ENCODE measurements around the gene DCAF6.
A peak's percentile ranks its signal among the peaks of the same experiment; 100 is the strongest.
"Not testable (repeated sequence)": the region's sequence is repeated elsewhere in the genome, so short reads cannot be mapped to it uniquely, and the experiment has no call there.

Gene DCAF6

DNA sequence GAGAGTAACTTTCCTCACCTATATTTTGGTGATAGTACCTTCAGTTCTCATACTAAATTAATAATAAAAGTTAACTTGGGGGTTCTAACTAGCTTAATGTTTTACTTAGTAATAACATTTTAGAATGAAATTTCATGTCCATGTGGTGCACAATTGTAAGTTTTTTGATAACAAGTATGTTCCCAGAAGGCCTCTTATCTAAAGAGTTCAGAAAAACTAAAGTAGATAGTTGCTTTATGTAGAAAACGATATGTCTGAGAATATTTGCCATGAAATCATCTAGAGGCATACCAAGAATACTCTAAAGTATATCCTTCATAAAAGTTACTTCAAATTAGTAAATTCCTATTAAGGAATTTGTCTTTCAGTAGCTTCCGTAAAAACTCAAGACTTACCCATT lies 12.4 kb upstream of the DCAF6 start:
- Histone ChIP-seq H3K36me3 (ENCODE audit: control insufficient read depth, insufficient read depth, low read length) (no peaks in the 10 kb centered on the region), H3K27me3 (ENCODE audit: control insufficient read depth, insufficient read depth, low read length) (no peaks in the 10 kb centered on the region), H3K9me3 (ENCODE audit: control insufficient read depth, insufficient read depth, low read length) (no peaks in the 10 kb centered on the region), H3K4me3 (ENCODE audit: low read length) (no peak overlapping the region), H3K4me1 (ENCODE audit: control insufficient read depth, insufficient read depth, low read length) (no peaks in the 10 kb centered on the region), H3K27ac (ENCODE audit: low read length) (no peak overlapping the region)
- no peak for DNase-seq (ENCODE audit: low read depth, low spot score)
- WGBS (ENCODE audit: insufficient coverage, insufficient read length) = no CpG with 5 or more reads among the region's 2 CpGs

GRCh38 chr1:167924543-167925231 lies 11.8 kb upstream of the DCAF6 start:
- Histone ChIP-seq H3K36me3 (ENCODE audit: control insufficient read depth, insufficient read depth, low read length) (no peaks in the 10 kb centered on the region), H3K27me3 (ENCODE audit: control insufficient read depth, insufficient read depth, low read length) (no peaks in the 10 kb centered on the region), H3K27ac (ENCODE audit: low read length) (no peak overlapping the region), H3K4me1 (ENCODE audit: control insufficient read depth, insufficient read depth, low read length) (no peaks in the 10 kb centered on the region), H3K4me3 (ENCODE audit: low read length) (no peak overlapping the region), H3K9me3 (ENCODE audit: control insufficient read depth, insufficient read depth, low read length) (no peaks in the 10 kb centered on the region)
- no peak for DNase-seq (ENCODE audit: low read depth, low spot score)
- 100% methylated on average over 1 of the region's 2 CpGs for WGBS (ENCODE audit: insufficient coverage, insufficient read length)

DNA sequence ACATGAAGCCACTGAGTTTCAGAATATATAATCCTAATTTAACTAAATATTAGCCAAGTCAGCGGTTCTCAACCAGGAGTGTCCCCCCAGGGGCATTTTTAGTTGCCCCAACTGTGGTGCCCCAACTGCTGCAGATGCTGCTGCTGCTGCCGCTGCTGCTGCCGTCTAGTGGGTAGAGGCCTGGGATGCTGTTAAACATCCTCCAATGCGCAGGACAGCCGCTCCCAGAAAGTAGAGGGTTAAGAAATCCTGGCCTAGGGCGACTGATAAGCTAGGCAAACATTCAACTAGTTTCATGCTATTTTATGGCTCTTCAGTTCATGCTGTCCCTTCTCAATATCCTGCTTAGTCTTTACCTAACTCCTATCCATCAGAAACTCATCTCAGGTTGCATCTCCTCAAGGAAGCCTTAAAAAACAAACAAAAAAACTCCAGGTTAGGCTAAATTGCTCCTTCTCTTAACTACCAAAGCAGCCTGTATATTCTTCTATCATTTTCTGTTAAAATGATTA lies 9.9 kb upstream of the DCAF6 start:
- Histone ChIP-seq H3K4me3 (ENCODE audit: low read length) (no peak overlapping the region), H3K27ac (ENCODE audit: low read length) (no peak overlapping the region), H3K36me3 (ENCODE audit: control insufficient read depth, insufficient read depth, low read length) (no peaks in the 10 kb centered on the region), H3K4me1 (ENCODE audit: control insufficient read depth, insufficient read depth, low read length) (no peaks in the 10 kb centered on the region), H3K9me3 (ENCODE audit: control insufficient read depth, insufficient read depth, low read length) (no peaks in the 10 kb centered on the region), H3K27me3 (ENCODE audit: control insufficient read depth, insufficient read depth, low read length) (no peaks in the 10 kb centered on the region)
- no CpG with 5 or more reads among the region's 6 CpGs for WGBS (ENCODE audit: insufficient coverage, insufficient read length)
- DNase-seq (ENCODE audit: low read depth, low spot score) = no peak

- no peak overlapping the region for H3K27ac ChIP-seq (ENCODE audit: low read length)
These were observed 9.3 kb upstream of the DCAF6 start for GRCh38 chr1:167927046-167927754.

DNA sequence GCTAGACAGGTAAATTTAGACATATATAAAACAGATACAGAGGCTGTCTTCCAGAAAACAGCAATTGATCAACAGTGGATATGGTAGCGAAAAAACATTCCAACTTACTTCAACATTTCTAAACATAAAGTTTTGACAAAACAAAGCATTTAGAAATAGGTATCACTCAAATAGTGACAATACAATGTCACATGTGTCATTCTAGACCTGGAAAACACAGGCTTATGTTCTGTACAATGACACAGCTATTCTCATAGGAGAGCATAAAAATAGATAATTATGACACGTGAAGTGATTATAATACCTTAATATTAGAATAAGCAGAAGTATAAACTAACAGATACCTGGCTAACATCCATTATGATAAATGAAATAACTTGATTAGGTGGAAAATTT lies 8.0 kb upstream of the DCAF6 start:
- Histone ChIP-seq H3K27ac (ENCODE audit: low read length) (no peak overlapping the region), H3K4me3 (ENCODE audit: low read length) (no peak overlapping the region), H3K9me3 (ENCODE audit: control insufficient read depth, insufficient read depth, low read length) (no peaks in the 10 kb centered on the region), H3K36me3 (ENCODE audit: control insufficient read depth, insufficient read depth, low read length) (no peaks in the 10 kb centered on the region), H3K4me1 (ENCODE audit: control insufficient read depth, insufficient read depth, low read length) (no peaks in the 10 kb centered on the region), H3K27me3 (ENCODE audit: control insufficient read depth, insufficient read depth, low read length) (no peaks in the 10 kb centered on the region)
- no peak for DNase-seq (ENCODE audit: low read depth, low spot score)
- no CpG with 5 or more reads among the region's 2 CpGs for WGBS (ENCODE audit: insufficient coverage, insufficient read length)

More at GRCh38 chr1:167927046-167927754, 9.3 kb upstream of the DCAF6 start:
- no peak overlapping the region for H3K4me3 ChIP-seq (ENCODE audit: low read length)
- no peaks in the 10 kb centered on the region for H3K4me1 ChIP-seq (ENCODE audit: control insufficient read depth, insufficient read depth, low read length)
- no CpG with 5 or more reads among the region's 4 CpGs for WGBS (ENCODE audit: insufficient coverage, insufficient read length)
- no peaks in the 10 kb centered on the region for H3K36me3 ChIP-seq (ENCODE audit: control insufficient read depth, insufficient read depth, low read length)
- no peaks in the 10 kb centered on the region for H3K9me3 ChIP-seq (ENCODE audit: control insufficient read depth, insufficient read depth, low read length)
- no peaks in the 10 kb centered on the region for H3K27me3 ChIP-seq (ENCODE audit: control insufficient read depth, insufficient read depth, low read length)
- DNase-seq (ENCODE audit: low read depth, low spot score) = no peak

GRCh38 chr1:167928919-167929318 lies 7.6 kb upstream of the DCAF6 start:
- H3K4me1 ChIP-seq (ENCODE audit: control insufficient read depth, insufficient read depth, low read length) = not testable (repeated sequence)

DNA sequence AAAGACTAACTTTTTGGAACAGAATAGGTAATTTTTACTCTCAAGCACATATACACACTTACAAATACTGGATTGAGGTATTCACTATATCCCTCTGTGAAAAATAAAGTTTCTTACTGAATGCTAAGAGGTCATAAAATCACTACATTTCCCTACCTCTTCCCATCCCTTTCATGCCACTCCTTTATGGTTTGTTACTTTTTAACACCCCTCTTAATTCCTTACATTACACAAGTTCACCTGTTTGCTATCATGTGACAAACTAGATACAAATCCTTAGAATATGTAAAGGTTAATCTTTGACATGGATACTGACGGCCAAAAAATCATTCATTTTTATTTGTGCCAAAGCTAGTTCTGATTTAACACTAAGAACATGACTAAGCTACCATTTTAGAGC lies 6.8 kb upstream of the DCAF6 start:
- Histone ChIP-seq H3K4me1 (ENCODE audit: control insufficient read depth, insufficient read depth, low read length) (no peaks in the 10 kb centered on the region), H3K27ac (ENCODE audit: low read length) (no peak overlapping the region), H3K27me3 (ENCODE audit: control insufficient read depth, insufficient read depth, low read length) (no peaks in the 10 kb centered on the region), H3K4me3 (ENCODE audit: low read length) (no peak overlapping the region), H3K36me3 (ENCODE audit: control insufficient read depth, insufficient read depth, low read length) (no peaks in the 10 kb centered on the region), H3K9me3 (ENCODE audit: control insufficient read depth, insufficient read depth, low read length) (no peaks in the 10 kb centered on the region)
- WGBS (ENCODE audit: insufficient coverage, insufficient read length) = no CpG with 5 or more reads among the region's 1 CpG
- no peak for DNase-seq (ENCODE audit: low read depth, low spot score)

More at GRCh38 chr1:167928919-167929318, 7.6 kb upstream of the DCAF6 start:
- not testable (repeated sequence) for H3K36me3 ChIP-seq (ENCODE audit: control insufficient read depth, insufficient read depth, low read length); H3K4me3 ChIP-seq (ENCODE audit: low read length); H3K9me3 ChIP-seq (ENCODE audit: control insufficient read depth, insufficient read depth, low read length); H3K27me3 ChIP-seq (ENCODE audit: control insufficient read depth, insufficient read depth, low read length); DNase-seq (ENCODE audit: low read depth, low spot score); H3K27ac ChIP-seq (ENCODE audit: low read length)
- WGBS (ENCODE audit: insufficient coverage, insufficient read length) = no CpG with 5 or more reads among the region's 9 CpGs

GRCh38 chr1:167933788-167934187 lies 2.7 kb upstream of the DCAF6 start:
- Histone ChIP-seq H3K9me3 (ENCODE audit: control insufficient read depth, insufficient read depth, low read length) (no peaks in the 10 kb centered on the region), H3K27ac (ENCODE audit: low read length) (no peak overlapping the region), H3K4me1 (ENCODE audit: control insufficient read depth, insufficient read depth, low read length) (no peaks in the 10 kb centered on the region; the same call in 1 of the 2 replicates), H3K27me3 (ENCODE audit: control insufficient read depth, insufficient read depth, low read length) (no peaks in the 10 kb centered on the region), H3K36me3 (ENCODE audit: control insufficient read depth, insufficient read depth, low read length) (no peaks in the 10 kb centered on the region), H3K4me3 (ENCODE audit: low read length) (no peak overlapping the region)
- whole genome bisulfite sequencing (ENCODE audit: insufficient coverage, insufficient read length) = no CpG with 5 or more reads among the region's 4 CpGs
- no peak for DNase-seq (ENCODE audit: low read depth, low spot score)

- H3K27me3 ChIP-seq (ENCODE audit: control insufficient read depth, insufficient read depth, low read length) = no peaks in the 10 kb centered on the region
- H3K9me3 ChIP-seq (ENCODE audit: control insufficient read depth, insufficient read depth, low read length) = no peaks in the 10 kb centered on the region
- H3K4me3 ChIP-seq (ENCODE audit: low read length) = peak overlapping the region; percentile 75; the same call in 1 of the 2 replicates
- no peak overlapping the region for H3K27ac ChIP-seq (ENCODE audit: low read length)
- no peak for DNase-seq (ENCODE audit: low read depth, low spot score)
- H3K4me1 ChIP-seq (ENCODE audit: control insufficient read depth, insufficient read depth, low read length) = no peaks in the 10 kb centered on the region; the same call in 1 of the 2 replicates
- no CpG with 5 or more reads among the region's 4 CpGs for WGBS (ENCODE audit: insufficient coverage, insufficient read length)
- no peaks in the 10 kb centered on the region for H3K36me3 ChIP-seq (ENCODE audit: control insufficient read depth, insufficient read depth, low read length)
These were observed 1.9 kb upstream of the DCAF6 start for GRCh38 chr1:167934426-167935215.
